Measurements from ENCODE around the gene OVAAL.

OVAAL gene

GRCh38 chr1:180558664-180559063 lies at the start of gene OVAAL:
Gene OVAAL, plus strand, starts transcription at chr1:180558964.
- DNase-seq: no peak

DNA sequence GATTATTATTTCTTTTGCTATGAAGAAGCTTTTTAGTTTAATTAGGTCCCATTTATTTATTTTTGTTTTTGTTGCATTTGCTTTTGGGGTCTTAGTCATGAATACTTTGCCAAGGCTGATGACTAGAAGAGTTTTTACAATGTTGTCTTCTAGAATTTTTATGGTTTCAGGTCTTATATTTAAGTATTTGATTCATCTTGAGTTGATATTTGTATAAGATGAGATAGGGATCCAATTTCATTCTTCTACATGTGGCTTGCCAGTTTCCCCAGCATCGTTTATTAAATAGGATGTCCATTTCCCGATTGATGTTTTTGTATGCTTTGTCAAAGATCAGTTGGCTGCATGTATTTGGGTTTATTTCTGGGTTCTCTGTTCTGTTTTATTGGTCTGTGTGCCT lies 47.9 kb upstream of the OVAAL start:
- DNase-seq: no peak

- DNase-seq: no peak
These were observed 45.2 kb upstream of the OVAAL start for GRCh38 chr1:180513531-180513930.

GRCh38 chr1:180515364-180515763 lies 43.4 kb upstream of the OVAAL start:
- no peak for DNase-seq

DNA sequence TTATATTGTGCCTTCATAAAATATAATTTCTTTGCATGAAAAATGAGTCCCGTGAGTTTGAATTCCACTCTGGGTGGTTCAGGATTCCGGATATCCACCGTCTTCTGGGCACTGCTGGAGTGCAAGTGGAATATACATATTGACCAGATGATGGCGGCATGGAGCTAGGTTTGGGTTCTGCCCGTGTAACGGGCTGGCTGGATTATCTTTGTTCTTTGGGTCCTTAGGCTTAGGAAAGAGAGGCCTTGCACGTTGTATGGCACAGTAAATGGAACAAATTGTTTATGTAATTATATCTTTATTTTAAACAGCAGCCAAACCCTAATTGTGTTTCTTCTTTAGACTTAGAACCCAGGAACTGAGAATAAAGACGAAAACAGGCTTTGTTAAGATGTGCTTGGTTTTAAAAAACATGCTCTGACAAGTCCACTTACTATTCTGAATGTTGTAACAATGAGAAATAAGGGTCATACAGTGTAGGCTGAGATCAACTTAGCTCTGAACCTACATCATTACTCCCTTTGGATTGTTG lies 42.8 kb upstream of the OVAAL start:
- DNase-seq: peak; percentile 84 to 97

- no peak for DNase-seq
These were observed 38.9 kb upstream of the OVAAL start for GRCh38 chr1:180519846-180520245.

GRCh38 chr1:180521474-180522212 lies 37.1 kb upstream of the OVAAL start:
- no peak for DNase-seq

DNA sequence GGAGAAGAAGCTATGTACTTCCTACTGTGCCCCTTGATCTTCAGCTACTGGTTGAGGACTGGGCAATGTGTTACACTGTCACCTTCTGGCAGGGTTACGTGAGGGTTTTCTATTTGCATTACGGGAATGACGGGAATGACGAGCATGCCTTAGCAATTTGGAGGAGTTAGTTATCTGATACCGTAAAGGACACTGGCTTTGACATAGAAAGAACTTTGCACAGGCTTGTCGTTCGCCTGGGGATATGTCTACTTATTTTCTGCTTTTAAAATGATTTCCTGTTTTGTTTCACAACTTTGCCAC lies 36.6 kb upstream of the OVAAL start:
- DNase-seq: no peak

DNA sequence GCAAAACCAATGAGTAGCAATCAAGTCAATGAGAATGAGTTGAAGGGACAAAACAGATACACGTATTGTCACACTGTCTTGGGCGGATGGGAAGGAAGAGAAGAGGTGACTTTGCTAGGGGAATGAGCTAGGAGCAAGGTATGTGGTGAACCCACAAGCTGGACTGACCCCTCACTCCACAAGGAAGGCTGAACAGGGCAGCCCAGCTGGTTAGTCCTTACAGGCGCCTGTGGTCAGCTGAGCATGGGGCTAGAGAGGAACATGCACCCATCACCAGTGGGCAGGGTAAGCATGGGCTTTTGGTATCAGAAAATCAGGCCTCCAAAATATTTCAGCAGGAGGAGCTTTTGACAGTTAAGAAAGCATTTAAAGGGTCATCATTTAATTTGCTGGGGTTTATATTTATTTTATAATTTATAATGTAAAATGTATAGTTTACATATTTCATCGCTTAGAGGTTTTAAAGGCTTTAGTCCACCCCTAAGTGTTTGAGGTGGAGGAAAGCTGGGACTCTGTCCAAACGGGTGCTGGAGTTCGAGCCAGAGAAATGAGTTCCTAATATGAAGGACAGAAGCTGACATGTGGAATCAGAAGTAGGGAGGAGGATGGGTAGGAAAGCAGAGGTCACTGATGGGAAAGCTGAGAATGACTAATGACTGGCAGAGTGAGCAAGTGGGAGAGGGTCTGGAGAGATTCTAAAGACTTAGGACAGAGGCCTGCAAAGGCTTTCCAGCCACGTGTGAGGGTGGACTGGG lies 34.4 kb upstream of the OVAAL start:
- no peak for DNase-seq

DNA sequence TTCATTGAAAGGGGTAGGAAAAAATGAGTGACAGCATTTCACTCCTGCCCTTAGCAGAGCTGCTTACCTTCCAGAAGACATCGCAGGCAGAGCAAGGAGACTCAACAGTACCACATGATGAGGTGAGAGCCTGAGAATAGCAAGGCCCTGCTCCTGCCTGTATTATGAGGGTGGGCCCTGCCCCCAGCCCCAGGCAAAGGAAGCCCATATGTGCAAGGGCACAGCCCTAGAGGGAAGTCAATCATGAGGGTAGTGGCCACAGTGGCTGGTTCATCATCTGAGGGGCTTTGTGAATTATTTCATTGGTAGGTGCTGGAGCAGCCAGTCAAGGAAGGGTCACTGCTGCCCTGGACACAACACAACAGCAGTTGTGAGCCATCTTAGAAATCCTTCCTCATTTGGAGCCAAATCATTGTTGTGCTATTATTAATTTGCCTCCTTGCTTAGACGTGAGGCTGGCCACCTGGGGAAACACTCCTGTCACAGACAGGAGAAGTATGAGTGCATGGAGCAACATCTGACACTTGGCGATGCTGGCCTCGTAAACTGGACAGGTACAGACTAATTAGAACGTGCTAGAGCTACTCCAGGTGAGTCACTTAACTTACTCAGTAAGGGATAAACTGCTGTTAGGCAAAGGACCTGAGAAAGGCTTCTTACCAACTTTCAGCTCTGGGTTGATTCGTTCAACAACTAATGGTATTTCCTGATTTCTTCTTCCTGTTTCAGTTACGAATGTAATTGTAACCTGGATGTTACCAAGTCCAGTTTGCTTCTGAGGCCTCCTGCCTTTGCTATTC lies 33.6 kb upstream of the OVAAL start:
- DNase-seq: no peak

DNA sequence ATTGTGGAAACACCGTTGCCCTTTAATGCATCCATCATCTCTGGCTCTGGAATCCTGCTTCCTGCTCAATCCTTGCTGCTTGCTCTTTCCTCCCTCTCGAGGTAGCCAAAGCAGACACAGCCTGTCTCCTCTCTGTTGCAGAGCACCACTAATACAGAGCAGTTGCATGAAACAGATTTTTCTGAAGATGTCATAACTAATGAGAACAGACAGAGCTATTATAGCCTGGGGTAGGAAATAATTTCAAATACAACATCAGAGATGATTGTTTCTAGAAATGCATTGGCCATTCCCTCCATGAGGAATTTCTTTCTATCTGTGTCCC lies 33.1 kb upstream of the OVAAL start:
- no peak for DNase-seq

DNA sequence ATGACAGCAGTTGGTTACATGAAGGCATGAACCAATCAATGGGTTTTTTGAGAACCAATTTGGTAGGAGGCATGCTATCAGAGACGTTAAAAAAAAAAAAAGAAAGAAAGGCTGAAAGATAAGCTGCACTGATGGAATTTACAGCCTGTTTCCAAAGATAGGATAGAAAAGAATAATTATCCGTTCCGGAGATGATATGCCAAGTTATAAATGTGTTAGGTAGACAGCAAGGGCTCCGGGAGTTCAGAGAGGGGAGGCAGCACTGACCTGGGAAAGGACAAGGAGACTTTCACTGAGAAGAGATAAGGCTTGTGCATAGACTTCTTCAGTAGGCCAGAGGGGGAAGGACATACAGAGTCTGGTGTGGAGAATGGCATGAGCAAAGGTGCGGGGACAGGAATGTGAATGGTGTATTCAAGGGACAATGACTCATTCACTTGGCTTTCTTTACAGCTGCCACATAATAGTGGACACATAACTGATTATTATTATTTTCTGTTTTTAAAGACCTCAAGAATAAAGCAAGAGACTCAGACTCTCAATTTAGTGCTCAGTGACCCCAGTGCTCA lies 31.6 kb upstream of the OVAAL start:
- no peak for DNase-seq

- DNase-seq: no peak
These were observed 29.8 kb upstream of the OVAAL start for GRCh38 chr1:180528868-180529470.

- DNase-seq: no peak
These were observed 28.3 kb upstream of the OVAAL start for GRCh38 chr1:180530501-180530900.

DNA sequence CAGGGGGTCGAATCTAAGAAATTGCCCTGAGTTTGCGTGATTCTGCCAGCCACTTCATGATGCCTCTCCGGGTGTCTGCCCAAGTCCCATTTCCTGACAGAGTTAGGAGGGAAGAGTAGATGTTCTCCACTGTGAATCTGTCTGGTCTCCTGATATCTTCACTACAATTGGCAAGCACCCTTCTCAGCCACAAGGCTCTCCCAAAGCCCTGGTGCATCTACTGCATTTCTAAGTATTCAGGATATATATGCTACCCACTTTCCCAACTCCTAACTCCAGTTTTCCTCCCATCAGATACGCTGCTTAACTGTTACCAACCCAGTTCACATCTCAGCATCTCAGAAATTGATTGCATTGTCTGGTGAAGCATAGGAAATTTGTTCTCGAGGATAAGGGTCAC lies 25.9 kb upstream of the OVAAL start:
- DNase-seq: no peak

DNA sequence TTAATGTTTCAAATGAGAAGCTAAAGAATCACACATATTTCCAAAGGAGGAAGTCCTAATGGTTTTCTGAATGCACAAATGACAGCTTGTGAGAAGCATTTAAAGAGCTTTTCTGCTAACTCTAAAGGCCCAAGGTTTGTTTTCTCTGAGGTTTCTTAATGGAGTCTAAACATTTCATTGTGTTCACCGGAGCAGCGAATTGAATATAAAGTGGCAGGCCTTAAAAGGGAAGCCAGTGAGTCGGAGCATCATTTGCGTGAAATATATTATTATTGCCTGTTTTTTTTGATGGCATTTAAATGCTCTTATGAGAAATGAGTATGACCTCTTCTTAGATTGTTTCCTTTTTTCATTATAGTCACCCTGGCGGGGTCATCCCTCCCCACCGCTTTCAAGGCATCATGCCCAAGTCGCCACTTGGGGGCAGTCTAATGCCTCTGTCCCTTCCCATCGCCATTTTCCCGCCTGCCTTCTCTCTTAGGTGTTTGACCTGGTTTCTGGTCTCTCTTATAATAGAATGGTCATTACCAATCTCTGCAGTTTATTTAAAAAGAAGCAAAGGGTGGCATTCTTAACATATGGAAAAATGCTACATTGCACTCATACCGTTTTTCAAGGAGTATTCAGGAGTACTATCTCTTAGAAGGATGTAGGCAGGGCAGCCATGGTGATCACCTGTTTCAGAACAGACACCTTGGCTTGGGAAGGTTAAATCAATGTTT lies 25.3 kb upstream of the OVAAL start:
- DNase-seq: peak; percentile 77 to 95

DNA sequence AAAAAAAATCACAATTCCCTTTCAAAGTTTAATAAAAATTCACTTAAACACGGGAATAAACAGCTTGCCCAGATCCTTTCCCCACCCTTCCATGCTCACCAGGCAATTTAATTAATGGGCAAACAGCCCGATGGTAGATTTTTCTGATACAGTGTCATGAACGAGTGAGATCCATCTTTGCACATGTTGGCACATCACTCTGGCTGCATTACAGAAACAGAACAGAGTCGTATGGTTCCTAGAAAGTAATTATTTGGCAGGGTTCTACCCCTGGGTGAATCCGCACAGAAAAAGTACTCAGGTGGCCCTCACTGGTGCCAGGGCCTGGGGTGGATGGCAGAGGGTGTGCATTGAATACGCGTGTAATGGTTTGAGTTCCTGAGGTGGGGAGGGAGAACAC lies 24.6 kb upstream of the OVAAL start:
- DNase-seq: no peak

- no peak for DNase-seq
These were observed 23.3 kb upstream of the OVAAL start for GRCh38 chr1:180535418-180535999.

DNA sequence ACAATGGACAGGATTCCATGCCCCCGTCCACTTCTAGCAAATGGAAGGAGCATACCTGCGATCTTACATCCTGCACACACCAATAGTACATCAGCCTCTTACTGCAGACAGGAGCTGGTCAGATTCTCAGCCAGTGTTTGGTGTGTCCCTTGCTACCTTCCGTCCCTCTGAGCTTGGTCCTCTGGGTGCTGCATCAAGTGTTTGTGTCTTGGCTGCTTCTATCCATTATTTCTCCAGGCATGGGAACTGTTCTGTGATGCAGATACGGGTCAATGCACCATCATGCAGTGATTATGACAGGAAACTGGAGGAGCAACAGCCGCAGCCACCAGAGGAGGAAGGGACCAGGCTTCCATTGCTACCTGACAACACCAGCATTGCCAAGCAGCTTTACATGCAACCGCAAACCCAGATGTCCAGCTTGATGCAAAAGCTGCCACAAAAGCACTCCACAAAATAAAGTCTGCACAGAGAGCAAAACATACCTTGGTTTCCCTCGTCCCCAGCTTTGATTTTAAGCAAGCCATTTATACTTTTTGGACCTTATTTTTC lies 21.9 kb upstream of the OVAAL start:
- DNase-seq: no peak

GRCh38 chr1:180539136-180539535 lies 19.6 kb upstream of the OVAAL start:
- no peak for DNase-seq

All from NCI-H526 (cell line).